HEK293 (cell line): ENCODE data around the gene CRB2.

Experiments
- CTCF ChIA-PET: fragments of 350-600 bp; formaldehyde crosslinking; extraction: SDS; loops from one replicate; lab custom pipeline; 2021; ENCODE audit warnings: antibody characterized with exemption; lab: Yijun Ruan, JAX
- POLR2A ChIA-PET: fragments of 300-600 bp; formaldehyde crosslinking; extraction: SDS; loops from one replicate; lab custom pipeline; 2020; ENCODE audit warnings: antibody characterized with exemption, inconsistent platforms; lab: Yijun Ruan, JAX
- H3K27ac ChIP-seq: fragments of 200-500 bp; sonication (Bioruptor generic); 2 replicates; pipeline ENCODE4 v1.5.1; 2014; ENCODE audit warnings: low read depth, low read length, control low read depth, inconsistent platforms; ENCODE audit errors: extremely low read depth
- H3K36me3 ChIP-seq, 2 experiments: fragments of 200-500 bp in 1 of 2; sonication (Bioruptor generic) in 1 of 2; 1 replicate in 1 of 2; 2 replicates in 1 of 2; pipeline ENCODE4 v1.5.1; 2014 to 2017; ENCODE audit warnings: inconsistent platforms in 2 of 2, low read length in 2 of 2; ENCODE audit not compliant: control insufficient read depth in 2 of 2, insufficient read depth in 1 of 2
- H3K4me1 ChIP-seq: fragments of 200-500 bp; sonication (Bioruptor generic); 2 replicates; pipeline ENCODE4 v1.5.1; 2014; ENCODE audit warnings: mild to moderate bottlenecking, low read length, inconsistent platforms; ENCODE audit not compliant: control insufficient read depth, insufficient read depth
- H3K4me3 ChIP-seq: 2 replicates; pipeline ENCODE4 v1.5.1; 2011; ENCODE audit warnings: low read depth, mild to moderate bottlenecking, control low read depth, low read length, moderate library complexity
- H3K9me3 ChIP-seq: fragments of 200-500 bp; sonication (Bioruptor generic); 2 replicates; pipeline ENCODE4 v1.5.1; 2014; ENCODE audit warnings: low read depth, low read length, inconsistent platforms; ENCODE audit not compliant: control insufficient read depth, insufficient read depth
- MYNN ChIP-seq: fragments of 450-650 bp; formaldehyde crosslinking; IDR thresholded peaks from 2 replicates; pipeline ENCODE4 v1.5.1; 2016; ENCODE audit warnings: missing biosample characterization, missing genetic modification characterization, borderline replicate concordance
- OSR2 ChIP-seq: fragments of 450-650 bp; formaldehyde crosslinking; IDR thresholded peaks from 2 replicates; pipeline ENCODE4 v1.5.1; 2016; ENCODE audit warnings: missing biosample characterization, missing genetic modification characterization
- RBAK ChIP-seq: fragments of 450-650 bp; formaldehyde crosslinking; IDR thresholded peaks from 2 replicates; pipeline ENCODE4 v1.5.1; 2016; ENCODE audit warnings: missing biosample characterization, missing genetic modification characterization
- WT1 ChIP-seq: fragments of 450-650 bp; formaldehyde crosslinking; IDR thresholded peaks from 2 replicates; pipeline ENCODE4 v1.5.1; 2016; ENCODE audit warnings: missing biosample characterization, missing genetic modification characterization
- ZNF146 ChIP-seq: fragments of 450-650 bp; formaldehyde crosslinking; IDR thresholded peaks from 2 replicates; pipeline ENCODE4 v1.5.1; 2016; ENCODE audit warnings: missing biosample characterization, missing genetic modification characterization
- ZNF175 ChIP-seq: fragments of 450-650 bp; formaldehyde crosslinking; IDR thresholded peaks from 2 replicates; pipeline ENCODE4 v1.5.1; 2016; ENCODE audit warnings: missing biosample characterization, missing genetic modification characterization
- ZNF214 ChIP-seq: fragments of 450-650 bp; formaldehyde crosslinking; IDR thresholded peaks from 2 replicates; pipeline ENCODE4 v1.5.1; 2017; ENCODE audit warnings: missing biosample characterization, mild to moderate bottlenecking, missing genetic modification characterization, borderline replicate concordance
- ZNF311 ChIP-seq: fragments of 450-650 bp; formaldehyde crosslinking; IDR thresholded peaks from 2 replicates; pipeline ENCODE4 v1.5.1; 2017; ENCODE audit warnings: missing biosample characterization, missing genetic modification characterization, borderline replicate concordance
- ZNF324 ChIP-seq: fragments of 450-650 bp; formaldehyde crosslinking; IDR thresholded peaks from 2 replicates; pipeline ENCODE4 v1.5.1; 2016; ENCODE audit warnings: missing biosample characterization, missing genetic modification characterization
- ZNF561 ChIP-seq: fragments of 450-650 bp; IDR thresholded peaks from 2 replicates; pipeline ENCODE4 v1.5.1; 2018; ENCODE audit warnings: missing biosample characterization, missing genetic modification characterization, borderline replicate concordance
- ZNF707 ChIP-seq: fragments of 450-650 bp; formaldehyde crosslinking; IDR thresholded peaks from 2 replicates; pipeline ENCODE4 v1.5.1; 2016; ENCODE audit warnings: missing biosample characterization, missing genetic modification characterization
- ZSCAN23 ChIP-seq: fragments of 450-650 bp; formaldehyde crosslinking; IDR thresholded peaks from 2 replicates; pipeline ENCODE4 v1.5.1; 2016; ENCODE audit warnings: missing biosample characterization, missing genetic modification characterization
- TF ChIP-seq, protein P1 (sequence below): fragments of 450-650 bp; formaldehyde crosslinking; IDR thresholded peaks from 2 replicates; pipeline ENCODE4 v1.5.1; 2016; ENCODE audit warnings: missing biosample characterization, missing genetic modification characterization
- TF ChIP-seq, protein P2 (sequence below): fragments of 450-650 bp; formaldehyde crosslinking; IDR thresholded peaks from 2 replicates; pipeline ENCODE4 v1.5.1; 2016; ENCODE audit warnings: missing biosample characterization, missing genetic modification characterization
- TF ChIP-seq, protein P3 (sequence below): fragments of 450-650 bp; formaldehyde crosslinking; IDR thresholded peaks from 2 replicates; pipeline ENCODE4 v1.5.1; 2016; ENCODE audit warnings: missing biosample characterization, missing genetic modification characterization
- TF ChIP-seq, protein P4 (sequence below): fragments of 450-650 bp; formaldehyde crosslinking; IDR thresholded peaks from 2 replicates; pipeline ENCODE4 v1.5.1; 2016; ENCODE audit warnings: missing biosample characterization, missing genetic modification characterization, borderline replicate concordance
- TF ChIP-seq, protein P5 (sequence below): fragments of 450-650 bp; formaldehyde crosslinking; IDR thresholded peaks from 2 replicates; pipeline ENCODE4 v1.5.1; 2016; ENCODE audit warnings: missing biosample characterization, missing genetic modification characterization
- TF ChIP-seq, protein P6 (sequence below): fragments of 450-650 bp; formaldehyde crosslinking; IDR thresholded peaks from 2 replicates; pipeline ENCODE4 v1.5.1; 2016; ENCODE audit warnings: missing biosample characterization, missing genetic modification characterization

CRB2 gene

DNA sequence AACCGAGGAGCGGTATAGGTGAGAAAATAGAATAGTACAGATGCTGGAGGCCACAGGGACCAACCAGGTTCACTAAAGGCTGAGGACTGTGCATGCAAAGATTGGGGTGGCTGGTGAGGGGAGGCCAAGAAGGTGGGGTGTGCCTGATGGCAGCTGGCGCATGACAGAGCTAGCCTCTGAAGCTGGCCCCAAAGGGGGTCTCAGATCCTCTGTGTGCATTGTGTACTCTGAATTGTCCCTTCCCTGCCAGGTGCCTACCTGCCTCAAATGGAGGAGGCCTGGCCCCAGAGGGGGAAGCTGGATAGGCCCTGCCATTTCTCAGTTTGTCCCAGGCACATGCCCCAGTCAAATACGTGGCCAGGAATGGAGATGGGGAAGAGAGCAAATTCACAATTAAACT lies 63.1 kb downstream of the CRB2 start (continued):
- TF ChIP-seq WT1 (no peak), ZNF561 (no peak), ZNF311 (no peak), ZSCAN23 (tag by site-specific recombination) (no peak), MYNN (tag by site-specific recombination) (no peak), ZNF214 (tag by site-specific recombination) (no peak)
- TF ChIP-seq, protein P1, sequence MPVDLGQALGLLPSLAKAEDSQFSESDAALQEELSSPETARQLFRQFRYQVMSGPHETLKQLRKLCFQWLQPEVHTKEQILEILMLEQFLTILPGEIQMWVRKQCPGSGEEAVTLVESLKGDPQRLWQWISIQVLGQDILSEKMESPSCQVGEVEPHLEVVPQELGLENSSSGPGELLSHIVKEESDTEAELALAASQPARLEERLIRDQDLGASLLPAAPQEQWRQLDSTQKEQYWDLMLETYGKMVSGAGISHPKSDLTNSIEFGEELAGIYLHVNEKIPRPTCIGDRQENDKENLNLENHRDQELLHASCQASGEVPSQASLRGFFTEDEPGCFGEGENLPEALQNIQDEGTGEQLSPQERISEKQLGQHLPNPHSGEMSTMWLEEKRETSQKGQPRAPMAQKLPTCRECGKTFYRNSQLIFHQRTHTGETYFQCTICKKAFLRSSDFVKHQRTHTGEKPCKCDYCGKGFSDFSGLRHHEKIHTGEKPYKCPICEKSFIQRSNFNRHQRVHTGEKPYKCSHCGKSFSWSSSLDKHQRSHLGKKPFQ (tag by site-specific recombination), result no peak
- TF ChIP-seq, protein P2, sequence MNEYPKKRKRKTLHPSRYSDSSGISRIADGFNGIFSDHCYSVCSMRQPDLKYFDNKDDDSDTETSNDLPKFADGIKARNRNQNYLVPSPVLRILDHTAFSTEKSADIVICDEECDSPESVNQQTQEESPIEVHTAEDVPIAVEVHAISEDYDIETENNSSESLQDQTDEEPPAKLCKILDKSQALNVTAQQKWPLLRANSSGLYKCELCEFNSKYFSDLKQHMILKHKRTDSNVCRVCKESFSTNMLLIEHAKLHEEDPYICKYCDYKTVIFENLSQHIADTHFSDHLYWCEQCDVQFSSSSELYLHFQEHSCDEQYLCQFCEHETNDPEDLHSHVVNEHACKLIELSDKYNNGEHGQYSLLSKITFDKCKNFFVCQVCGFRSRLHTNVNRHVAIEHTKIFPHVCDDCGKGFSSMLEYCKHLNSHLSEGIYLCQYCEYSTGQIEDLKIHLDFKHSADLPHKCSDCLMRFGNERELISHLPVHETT, result no peak
- TF ChIP-seq, protein P3, sequence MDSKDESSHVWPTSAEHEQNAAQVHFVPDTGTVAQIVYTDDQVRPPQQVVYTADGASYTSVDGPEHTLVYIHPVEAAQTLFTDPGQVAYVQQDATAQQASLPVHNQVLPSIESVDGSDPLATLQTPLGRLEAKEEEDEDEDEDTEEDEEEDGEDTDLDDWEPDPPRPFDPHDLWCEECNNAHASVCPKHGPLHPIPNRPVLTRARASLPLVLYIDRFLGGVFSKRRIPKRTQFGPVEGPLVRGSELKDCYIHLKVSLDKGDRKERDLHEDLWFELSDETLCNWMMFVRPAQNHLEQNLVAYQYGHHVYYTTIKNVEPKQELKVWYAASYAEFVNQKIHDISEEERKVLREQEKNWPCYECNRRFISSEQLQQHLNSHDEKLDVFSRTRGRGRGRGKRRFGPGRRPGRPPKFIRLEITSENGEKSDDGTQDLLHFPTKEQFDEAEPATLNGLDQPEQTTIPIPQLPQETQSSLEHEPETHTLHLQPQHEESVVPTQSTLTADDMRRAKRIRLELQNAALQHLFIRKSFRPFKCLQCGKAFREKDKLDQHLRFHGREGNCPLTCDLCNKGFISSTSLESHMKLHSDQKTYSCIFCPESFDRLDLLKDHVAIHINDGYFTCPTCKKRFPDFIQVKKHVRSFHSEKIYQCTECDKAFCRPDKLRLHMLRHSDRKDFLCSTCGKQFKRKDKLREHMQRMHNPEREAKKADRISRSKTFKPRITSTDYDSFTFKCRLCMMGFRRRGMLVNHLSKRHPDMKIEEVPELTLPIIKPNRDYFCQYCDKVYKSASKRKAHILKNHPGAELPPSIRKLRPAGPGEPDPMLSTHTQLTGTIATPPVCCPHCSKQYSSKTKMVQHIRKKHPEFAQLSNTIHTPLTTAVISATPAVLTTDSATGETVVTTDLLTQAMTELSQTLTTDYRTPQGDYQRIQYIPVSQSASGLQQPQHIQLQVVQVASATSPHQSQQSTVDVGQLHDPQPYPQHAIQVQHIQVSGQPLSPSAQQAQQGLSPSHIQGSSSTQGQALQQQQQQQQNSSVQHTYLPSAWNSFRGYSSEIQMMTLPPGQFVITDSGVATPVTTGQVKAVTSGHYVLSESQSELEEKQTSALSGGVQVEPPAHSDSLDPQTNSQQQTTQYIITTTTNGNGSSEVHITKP (tag by site-specific recombination), result no peak
- TF ChIP-seq, protein P4, sequence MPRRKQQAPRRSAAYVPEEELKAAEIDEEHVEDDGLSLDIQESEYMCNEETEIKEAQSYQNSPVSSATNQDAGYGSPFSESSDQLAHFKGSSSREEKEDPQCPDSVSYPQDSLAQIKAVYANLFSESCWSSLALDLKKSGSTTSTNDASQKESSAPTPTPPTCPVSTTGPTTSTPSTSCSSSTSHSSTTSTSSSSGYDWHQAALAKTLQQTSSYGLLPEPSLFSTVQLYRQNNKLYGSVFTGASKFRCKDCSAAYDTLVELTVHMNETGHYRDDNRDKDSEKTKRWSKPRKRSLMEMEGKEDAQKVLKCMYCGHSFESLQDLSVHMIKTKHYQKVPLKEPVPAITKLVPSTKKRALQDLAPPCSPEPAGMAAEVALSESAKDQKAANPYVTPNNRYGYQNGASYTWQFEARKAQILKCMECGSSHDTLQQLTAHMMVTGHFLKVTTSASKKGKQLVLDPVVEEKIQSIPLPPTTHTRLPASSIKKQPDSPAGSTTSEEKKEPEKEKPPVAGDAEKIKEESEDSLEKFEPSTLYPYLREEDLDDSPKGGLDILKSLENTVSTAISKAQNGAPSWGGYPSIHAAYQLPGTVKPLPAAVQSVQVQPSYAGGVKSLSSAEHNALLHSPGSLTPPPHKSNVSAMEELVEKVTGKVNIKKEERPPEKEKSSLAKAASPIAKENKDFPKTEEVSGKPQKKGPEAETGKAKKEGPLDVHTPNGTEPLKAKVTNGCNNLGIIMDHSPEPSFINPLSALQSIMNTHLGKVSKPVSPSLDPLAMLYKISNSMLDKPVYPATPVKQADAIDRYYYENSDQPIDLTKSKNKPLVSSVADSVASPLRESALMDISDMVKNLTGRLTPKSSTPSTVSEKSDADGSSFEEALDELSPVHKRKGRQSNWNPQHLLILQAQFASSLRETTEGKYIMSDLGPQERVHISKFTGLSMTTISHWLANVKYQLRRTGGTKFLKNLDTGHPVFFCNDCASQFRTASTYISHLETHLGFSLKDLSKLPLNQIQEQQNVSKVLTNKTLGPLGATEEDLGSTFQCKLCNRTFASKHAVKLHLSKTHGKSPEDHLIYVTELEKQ (tag by site-specific recombination), result no peak

DNA sequence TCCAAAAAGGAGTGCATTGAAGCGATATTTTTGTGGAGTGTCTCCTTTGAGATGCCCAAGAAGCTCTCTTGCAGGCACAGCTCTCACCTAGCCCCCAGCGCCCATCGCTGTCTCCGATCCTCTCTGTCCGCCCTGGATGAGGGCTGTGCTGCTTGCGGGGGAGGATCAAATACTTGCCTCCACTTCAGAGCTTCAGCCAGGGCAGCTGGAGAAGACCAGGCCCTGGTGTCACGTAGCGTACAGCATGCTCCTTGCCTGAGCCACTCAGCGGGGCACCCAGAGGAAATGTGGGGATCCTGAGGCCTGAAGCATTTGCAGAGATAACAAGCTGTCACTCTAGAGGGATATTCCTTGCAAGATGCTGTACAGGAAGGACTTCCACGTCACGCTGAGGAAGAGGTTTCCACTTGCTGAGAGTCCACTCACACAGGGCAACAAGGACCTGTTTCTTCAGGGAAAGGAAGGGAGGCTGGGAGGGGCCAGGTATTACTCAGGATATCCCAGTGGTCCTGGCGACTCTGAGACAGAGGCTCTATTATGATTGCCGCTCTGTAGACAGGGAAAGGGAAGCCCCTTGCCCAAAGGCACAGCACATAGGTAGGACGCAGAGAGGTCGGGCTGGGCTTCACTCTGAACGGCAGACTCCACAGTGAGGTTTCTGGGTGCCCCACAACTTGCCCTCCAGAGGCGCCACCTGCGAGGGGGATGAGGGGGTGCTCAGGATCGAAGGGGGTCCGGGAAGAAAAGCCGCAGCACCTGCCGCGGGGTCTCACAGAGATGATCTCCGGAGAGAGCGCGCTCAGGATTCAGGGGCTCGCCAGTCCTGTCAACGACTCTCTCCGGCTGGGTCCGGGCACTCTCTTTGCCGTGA lies 64.0 kb downstream of the CRB2 start:
- ChIA-PET POLR2A (no interaction called here), CTCF (interaction anchor here (0.6 kb wide), 1 partner anchor 320 kb away, joined by 4 read pairs; no protein-coding TSS in a partner anchor)
- Histone ChIP-seq H3K9me3 (no peaks in the 10 kb centered on the region), H3K4me3 (no peak overlapping the region), H3K27ac (no peak overlapping the region), H3K36me3 (peaks cover 0 to 7% of the 10 kb centered on the region in 2 experiments; a peak in 1 of 3 replicates), H3K4me1 (no peaks in the 10 kb centered on the region)
- no peak for TF ChIP-seq RBAK (tag by site-specific recombination)
- TF ChIP-seq, protein P5, sequence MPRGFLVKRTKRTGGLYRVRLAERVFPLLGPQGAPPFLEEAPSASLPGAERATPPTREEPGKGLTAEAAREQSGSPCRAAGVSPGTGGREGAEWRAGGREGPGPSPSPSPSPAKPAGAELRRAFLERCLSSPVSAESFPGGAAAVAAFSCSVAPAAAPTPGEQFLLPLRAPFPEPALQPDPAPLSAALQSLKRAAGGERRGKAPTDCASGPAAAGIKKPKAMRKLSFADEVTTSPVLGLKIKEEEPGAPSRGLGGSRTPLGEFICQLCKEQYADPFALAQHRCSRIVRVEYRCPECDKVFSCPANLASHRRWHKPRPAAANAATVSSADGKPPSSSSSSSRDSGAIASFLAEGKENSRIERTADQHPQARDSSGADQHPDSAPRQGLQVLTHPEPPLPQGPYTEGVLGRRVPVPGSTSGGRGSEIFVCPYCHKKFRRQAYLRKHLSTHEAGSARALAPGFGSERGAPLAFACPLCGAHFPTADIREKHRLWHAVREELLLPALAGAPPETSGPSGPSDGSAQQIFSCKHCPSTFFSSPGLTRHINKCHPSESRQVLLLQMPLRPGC (tag by site-specific recombination), result no peak
- no peak for TF ChIP-seq ZNF175 (tag by site-specific recombination)
- no peak for TF ChIP-seq ZNF324 (tag by site-specific recombination)
- TF ChIP-seq, protein P4 (tag by site-specific recombination), result no peak
- TF ChIP-seq OSR2 (tag by site-specific recombination), result no peak
- no peak for TF ChIP-seq ZNF146 (tag by site-specific recombination)
- no peak for TF ChIP-seq ZNF707
- TF ChIP-seq, protein P6, sequence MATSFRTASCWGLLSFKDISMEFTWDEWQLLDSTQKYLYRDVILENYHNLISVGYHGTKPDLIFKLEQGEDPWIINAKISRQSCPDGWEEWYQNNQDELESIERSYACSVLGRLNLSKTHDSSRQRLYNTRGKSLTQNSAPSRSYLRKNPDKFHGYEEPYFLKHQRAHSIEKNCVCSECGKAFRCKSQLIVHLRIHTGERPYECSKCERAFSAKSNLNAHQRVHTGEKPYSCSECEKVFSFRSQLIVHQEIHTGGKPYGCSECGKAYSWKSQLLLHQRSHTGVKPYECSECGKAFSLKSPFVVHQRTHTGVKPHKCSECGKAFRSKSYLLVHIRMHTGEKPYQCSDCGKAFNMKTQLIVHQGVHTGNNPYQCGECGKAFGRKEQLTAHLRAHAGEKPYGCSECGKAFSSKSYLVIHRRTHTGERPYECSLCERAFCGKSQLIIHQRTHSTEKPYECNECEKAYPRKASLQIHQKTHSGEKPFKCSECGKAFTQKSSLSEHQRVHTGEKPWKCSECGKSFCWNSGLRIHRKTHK, result no peak
